SKM-1 treated with dmso at 0.1 percent for 144 hours (cell line): ENCODE data around the gene PLAU.
"Not testable (repeated sequence)": the region's sequence is repeated elsewhere in the genome, so short reads cannot be mapped to it uniquely, and the experiment has no call there.

Experiments used
- DNase-seq: peaks from one replicate; lab custom pipeline; 2025; ENCODE audit not compliant: unreplicated experiment; lab: John Stamatoyannopoulos, UW

Gene PLAU

GRCh38 chr10:73948947-73949633, 38.2 kb downstream of the PLAU start:
- DNase-seq, result no peak

GRCh38 chr10:73950155-73950948, 39.4 kb downstream of the PLAU start:
- DNase-seq, result no peak

GRCh38 chr10:73953665-73954064, 42.7 kb downstream of the PLAU start:
- DNase-seq, result peak; percentile 83

GRCh38 chr10:73954737-73955136, 43.8 kb downstream of the PLAU start:
- no peak for DNase-seq

- DNase-seq, result no peak
Measured at GRCh38 chr10:73955719-73956118, 44.8 kb downstream of the PLAU start.

- DNase-seq, result peak; percentile 97
Measured at GRCh38 chr10:73956476-73957359, 45.8 kb downstream of the PLAU start.

GRCh38 chr10:73959484-73960243, 48.7 kb downstream of the PLAU start:
- DNase-seq, result no peak

GRCh38 chr10:73962386-73962785, 51.5 kb downstream of the PLAU start:
- DNase-seq, result no peak

- DNase-seq, result not testable (repeated sequence)
Measured at GRCh38 chr10:73963533-73963932, 52.6 kb downstream of the PLAU start.

- no peak for DNase-seq
Measured at GRCh38 chr10:73964743-73965142, 53.8 kb downstream of the PLAU start.

- DNase-seq, result not testable (repeated sequence)
Measured at GRCh38 chr10:73965267-73965889, 54.4 kb downstream of the PLAU start.

- DNase-seq, result no peak
Measured at GRCh38 chr10:73965890-73966768, 55.2 kb downstream of the PLAU start.

GRCh38 chr10:73967022-73967429, 56.1 kb downstream of the PLAU start:
- no peak for DNase-seq
